Natural killer cell (primary cell): ENCODE measurements around the gene RAB3IL1. TPM values are rescaled to one million over a fixed set of nuclear protein-coding genes. Genes with fewer than 3 reads are reported as not detected.

ENCODE experiments used
- ATAC-seq, 3 donors: fragments of 150-1000 bp in 2 of 3; fragments of 200-7000 bp in 1 of 3; cut with Tn5 transposase; 1 replicate in 1 of 3; 2 replicates in 2 of 3; pipeline ENCODE4 v1.10.0; 2021; ENCODE audit warnings: mild to moderate bottlenecking in 2 of 3, moderate library complexity in 2 of 3
- DNase-seq, 2 donors: peaks; one replicate each; pipeline versions ENCODE4 v3.0.0 to v3.0.0-alpha.2; 2013 to 2021; ENCODE audit warnings: mixed read lengths in 1 of 2
- H3K27ac ChIP-seq: one replicate; pipeline ENCODE4 v1.5.1; 2013; ENCODE audit warnings: mild to moderate bottlenecking, low read length
- H3K27me3 ChIP-seq: one replicate; pipeline ENCODE4 v1.6.1; 2013; ENCODE audit warnings: low read length; ENCODE audit not compliant: control insufficient read depth, insufficient read depth
- H3K36me3 ChIP-seq: one replicate; pipeline ENCODE4 v1.6.1; 2013; ENCODE audit warnings: low read length; ENCODE audit not compliant: control insufficient read depth, insufficient read depth
- H3K4me1 ChIP-seq: one replicate; pipeline ENCODE4 v1.6.1; 2013; ENCODE audit warnings: low read length; ENCODE audit not compliant: control insufficient read depth, insufficient read depth
- H3K4me3 ChIP-seq: one replicate; pipeline ENCODE4 v1.5.1; 2013; ENCODE audit warnings: low read length
- H3K9me3 ChIP-seq: one replicate; pipeline ENCODE4 v1.6.1; 2013; ENCODE audit warnings: low read length; ENCODE audit not compliant: control insufficient read depth, insufficient read depth
- H3K27ac Mint-ChIP-seq, 2 donors: one replicate each; pipeline ENCODE4 v1.8.0; 2022; ENCODE audit warnings: mild to moderate bottlenecking in 2 of 2, mixed read lengths in 2 of 2, moderate library complexity in 1 of 2
- H3K27me3 Mint-ChIP-seq, 2 donors: one replicate each; pipeline ENCODE4 v1.8.0; 2022; ENCODE audit warnings: low read depth in 2 of 2, mixed read lengths in 2 of 2
- H3K36me3 Mint-ChIP-seq: one replicate; pipeline ENCODE4 v1.8.0; 2022; ENCODE audit warnings: mixed read lengths
- H3K4me1 Mint-ChIP-seq, 2 donors: one replicate each; pipeline ENCODE4 v1.8.0; 2022; ENCODE audit warnings: mixed read lengths in 2 of 2
- H3K4me3 Mint-ChIP-seq: one replicate; pipeline ENCODE4 v1.8.0; 2022; ENCODE audit warnings: mild to moderate bottlenecking, moderate library complexity, mixed read lengths
- H3K9me3 Mint-ChIP-seq, 2 donors: one replicate each; pipeline ENCODE4 v1.8.0; 2022; ENCODE audit warnings: mixed read lengths in 2 of 2
- CTCF ChIP-seq: fragments of 200-600 bp; IDR thresholded peaks from one replicate; pipeline ENCODE4 v1.8.0; 2022; ENCODE audit warnings: antibody characterized with exemption
- WGBS: methylation state at CpG from one replicate; pipeline ENCODE4 v1.1.7; 2013; ENCODE audit warnings: missing lambda C conversion rate; ENCODE audit not compliant: insufficient coverage; 5-methylcytosine and 5-hydroxymethylcytosine counted together
- intact Hi-C: fragments of 100-400 bp; cut with micrococcal nuclease; formaldehyde crosslinking; loops from one replicate; pipeline ENCODE4 v1.14.2; 2022
- total RNA-seq, 4 donors: library from RNA; stranded (reverse); fragments of 120-200 nt in 1 of 4; gene quantifications; one replicate each; pipeline versions ENCODE4 v1.2.3 to v1.2.4, GENCODE V29; 2013 to 2022

RAB3IL1 gene
- total RNA-seq, 3 donors from 2014 or later (not counting 1 experiment from before 2014, with no cell fraction given) = not detected

GRCh38 chr11:61869708-61870451, 47.5 kb downstream of the RAB3IL1 start:
- Mint-ChIP-seq H3K36me3 (no peaks in the 10 kb centered on the region), H3K4me3 (no peak overlapping the region)
- H3K27me3 ChIP-seq = no peaks in the 10 kb centered on the region

GRCh38 chr11:61869429-61869707, 48.0 kb downstream of the RAB3IL1 start:
- Mint-ChIP-seq H3K4me1 (peaks cover 6 to 8% of the 10 kb centered on the region in 2 donors), H3K36me3 (no peaks in the 10 kb centered on the region), H3K27ac (no peak overlapping the region), H3K9me3 (no peaks in the 10 kb centered on the region), H3K4me3 (no peak overlapping the region), H3K27me3 (no peaks in the 10 kb centered on the region)
- Histone ChIP-seq H3K4me1 (peaks cover 8% of the 10 kb centered on the region), H3K27ac (no peak overlapping the region), H3K9me3 (no peaks in the 10 kb centered on the region), H3K4me3 (no peak overlapping the region), H3K36me3 (no peaks in the 10 kb centered on the region), H3K27me3 (no peaks in the 10 kb centered on the region)
- DNase-seq = no peak
- intact Hi-C loops = no loop called here
- ATAC-seq = no peak
- 90% methylated on average over 4 of the region's 4 CpGs for WGBS
- TF ChIP-seq CTCF = no peak

More at GRCh38 chr11:61869708-61870451, 47.5 kb downstream of the RAB3IL1 start:
- Mint-ChIP-seq H3K9me3 (no peaks in the 10 kb centered on the region), H3K4me1 (peaks cover 6 to 8% of the 10 kb centered on the region in 2 donors), H3K27ac (no peak overlapping the region), H3K27me3 (no peaks in the 10 kb centered on the region)
- Histone ChIP-seq H3K9me3 (no peaks in the 10 kb centered on the region), H3K36me3 (no peaks in the 10 kb centered on the region), H3K27ac (no peak overlapping the region), H3K4me3 (no peak overlapping the region), H3K4me1 (peaks cover 8% of the 10 kb centered on the region)
- intact Hi-C loops = loop anchor here (2.0 kb wide), 1 partner anchor 77 kb away; no protein-coding TSS in a partner anchor
- DNase-seq (no peak), ATAC-seq (no peak)
- no peak for TF ChIP-seq CTCF
- 86% methylated on average over 21 of the region's 21 CpGs for WGBS

DNA sequence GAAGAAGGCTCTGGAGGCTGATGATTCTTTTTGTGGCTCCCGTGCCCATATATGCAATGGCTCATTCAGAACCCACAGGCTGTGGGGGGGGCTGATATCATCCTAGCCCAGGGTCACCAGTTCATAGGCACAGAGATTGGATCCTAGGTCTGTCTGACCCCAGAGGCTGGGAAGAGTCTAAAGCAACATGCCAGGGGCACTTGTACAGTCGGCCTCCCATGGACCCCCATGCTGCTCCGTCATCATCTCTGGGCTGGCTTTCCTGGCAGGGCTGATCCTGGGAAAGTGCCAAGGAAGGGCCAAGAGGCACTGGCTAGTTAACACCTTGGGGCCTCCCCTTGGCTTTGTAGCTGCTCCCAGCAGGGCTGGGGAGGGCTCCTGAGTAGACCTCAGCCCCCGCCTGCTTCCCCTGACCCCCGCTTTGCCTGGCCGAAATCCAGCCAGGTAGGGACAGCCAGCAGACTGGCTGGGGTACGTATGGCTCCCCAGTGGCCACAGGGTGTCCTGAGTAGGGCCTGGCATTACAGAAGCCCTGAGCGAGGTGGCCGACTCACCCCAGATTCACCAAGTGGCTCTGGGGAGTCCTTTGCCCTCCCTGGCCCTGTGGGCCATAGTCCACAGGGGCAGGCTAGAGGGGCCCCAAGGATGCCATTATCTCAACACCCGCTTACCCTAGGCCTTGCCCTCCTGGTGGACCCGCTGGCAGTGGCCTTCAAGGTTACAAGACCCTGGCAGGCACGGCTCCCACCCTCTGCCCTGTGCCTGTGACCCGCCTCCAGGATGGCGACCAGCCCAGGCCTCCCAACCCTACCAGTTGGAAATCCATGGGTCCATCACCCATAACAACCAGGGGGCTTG, 48.6 kb downstream of the RAB3IL1 start:
- WGBS = 86% methylated on average over 14 of the region's 14 CpGs

More for the DNA sequence above, 48.6 kb downstream of the RAB3IL1 start:
- H3K36me3 Mint-ChIP-seq = no peaks in the 10 kb centered on the region
- no peaks in the 10 kb centered on the region for H3K27me3 Mint-ChIP-seq
- no peak overlapping the region for H3K4me3 Mint-ChIP-seq
- H3K27ac Mint-ChIP-seq = no peak overlapping the region
- no peak for DNase-seq
- peaks cover 6 to 8% of the 10 kb centered on the region in 2 donors for H3K4me1 Mint-ChIP-seq
- ATAC-seq = no peak
- Histone ChIP-seq H3K4me1 (peaks cover 8% of the 10 kb centered on the region), H3K9me3 (no peaks in the 10 kb centered on the region), H3K27me3 (no peaks in the 10 kb centered on the region), H3K27ac (no peak overlapping the region), H3K36me3 (no peaks in the 10 kb centered on the region), H3K4me3 (no peak overlapping the region)
- no peaks in the 10 kb centered on the region for H3K9me3 Mint-ChIP-seq
- intact Hi-C loops = no loop called here
- TF ChIP-seq CTCF = no peak
